PC-3 (cell line): Measurements from ENCODE around the gene CD9.

ENCODE experiments used
- CTCF ChIP-seq: fragments of 300-600 bp; sonication (generic); conservative IDR thresholded peaks from 2 replicates; pipeline ENCODE4 v1.5.1; 2017; ENCODE audit warnings: antibody characterized with exemption, low read depth, mild to moderate bottlenecking, low read length
- EZH2 ChIP-seq: fragments of 300-600 bp; sonication (generic); IDR thresholded peaks from one replicate; pipeline ENCODE4 v1.6.1; 2017; ENCODE audit warnings: antibody characterized with exemption, mild to moderate bottlenecking, low read length; ENCODE audit not compliant: unreplicated experiment
- EZH2phosphoT487 ChIP-seq: fragments of 300-600 bp; sonication (generic); IDR thresholded peaks from 2 replicates; pipeline ENCODE4 v1.6.1; 2018; ENCODE audit warnings: mild to moderate bottlenecking, antibody characterized with exemption, low read length, borderline replicate concordance

GRCh38 chr12:6214633-6215032 lies 14.4 kb downstream of the CD9 start:
- TF ChIP-seq CTCF = no peak
- no peak for TF ChIP-seq EZH2
- no peak for TF ChIP-seq EZH2phosphoT487
